Progenitor cell of endocrine pancreas (in vitro differentiated cells): ENCODE data around the gene DYNLT2. TPM values are rescaled to one million over a fixed set of nuclear protein-coding genes. Genes with fewer than 3 reads are reported as not detected.
A peak's percentile ranks its signal among the peaks of the same experiment; 100 is the strongest.

Source experiments
- DNase-seq: peaks from one replicate; pipeline ENCODE4 v3.0.0; 2021; ENCODE audit warnings: low spot score; ENCODE audit not compliant: unreplicated experiment
- H3K27ac Mint-ChIP-seq: 2 replicates; pipeline ENCODE4 v1.8.0; 2021; ENCODE audit warnings: mild to moderate bottlenecking, moderate library complexity, mixed read lengths
- H3K27me3 Mint-ChIP-seq: 2 replicates; pipeline ENCODE4 v1.8.0; 2021; ENCODE audit warnings: mixed read lengths
- H3K36me3 Mint-ChIP-seq: 2 replicates; pipeline ENCODE4 v1.8.0; 2022; ENCODE audit warnings: mixed read lengths; ENCODE audit not compliant: insufficient read depth
- H3K4me1 Mint-ChIP-seq: 2 replicates; pipeline ENCODE4 v1.8.0; 2021; ENCODE audit warnings: low read depth, mixed read lengths
- H3K4me3 Mint-ChIP-seq: 2 replicates; pipeline ENCODE4 v1.8.0; 2021; ENCODE audit warnings: low read depth, mild to moderate bottlenecking, moderate library complexity, mixed read lengths
- H3K9me3 Mint-ChIP-seq: 2 replicates; pipeline ENCODE4 v1.8.0; 2021; ENCODE audit warnings: low read depth, mixed read lengths
- CTCF ChIP-seq: fragments of 200-600 bp; sonication (generic); IDR thresholded peaks from one replicate; pipeline ENCODE4 v1.5.0; 2021; ENCODE audit warnings: antibody characterized with exemption, mild to moderate bottlenecking; ENCODE audit not compliant: unreplicated experiment
- total RNA-seq: library from RNA; stranded (reverse); gene quantifications from 2 replicates; pipeline ENCODE4 v1.2.1, GENCODE V29; 2021

Gene DYNLT2
- total RNA-seq, 1 donor from 2014 or later, result 1.8 TPM

- Mint-ChIP-seq H3K27ac (no peak overlapping the region), H3K9me3 (no peaks in the 10 kb centered on the region), H3K36me3 (no peaks in the 10 kb centered on the region), H3K27me3 (no peaks in the 10 kb centered on the region), H3K4me1 (no peaks in the 10 kb centered on the region), H3K4me3 (no peak overlapping the region)
- DNase-seq, result no peak
- TF ChIP-seq CTCF, result no peak
Observed at GRCh38 chr6:169738976-169739529, 12.3 kb downstream of the DYNLT2 start.

- no peak for DNase-seq
- no peaks in the 10 kb centered on the region for H3K27me3 Mint-ChIP-seq
- H3K4me3 Mint-ChIP-seq, result no peak overlapping the region
- H3K27ac Mint-ChIP-seq, result no peak overlapping the region
- H3K4me1 Mint-ChIP-seq, result no peaks in the 10 kb centered on the region
- no peaks in the 10 kb centered on the region for H3K36me3 Mint-ChIP-seq
- no peak for TF ChIP-seq CTCF
- H3K9me3 Mint-ChIP-seq, result no peaks in the 10 kb centered on the region
Observed at GRCh38 chr6:169738204-169738975, 13.0 kb downstream of the DYNLT2 start.

GRCh38 chr6:169729961-169730360 is 21.4 kb downstream of the DYNLT2 start:
- Mint-ChIP-seq H3K36me3 (peaks cover 5% of the 10 kb centered on the region), H3K27ac (no peak overlapping the region), H3K4me1 (peaks cover 26% of the 10 kb centered on the region), H3K9me3 (no peaks in the 10 kb centered on the region), H3K4me3 (no peak overlapping the region), H3K27me3 (no peaks in the 10 kb centered on the region)
- no peak for DNase-seq
- TF ChIP-seq CTCF, result no peak

- Mint-ChIP-seq H3K4me1 (peaks cover 35% of the 10 kb centered on the region), H3K27ac (peak overlapping the region; percentile 11), H3K27me3 (no peaks in the 10 kb centered on the region), H3K36me3 (peaks cover 3% of the 10 kb centered on the region), H3K4me3 (peak overlapping the region; percentile 12), H3K9me3 (no peaks in the 10 kb centered on the region)
- no peak for DNase-seq
- TF ChIP-seq CTCF, result no peak
Observed at GRCh38 chr6:169726963-169727362, 24.4 kb downstream of the DYNLT2 start.

- H3K4me3 Mint-ChIP-seq, result peak overlapping the region; percentile 89
- H3K4me1 Mint-ChIP-seq, result peaks cover 41% of the 10 kb centered on the region
- DNase-seq, result no peak
- peaks cover 3% of the 10 kb centered on the region for H3K36me3 Mint-ChIP-seq
- no peaks in the 10 kb centered on the region for H3K9me3 Mint-ChIP-seq
- no peaks in the 10 kb centered on the region for H3K27me3 Mint-ChIP-seq
- H3K27ac Mint-ChIP-seq, result peak overlapping the region; percentile 98
- TF ChIP-seq CTCF, result no peak
Observed at GRCh38 chr6:169726049-169726400, 25.3 kb downstream of the DYNLT2 start.
